Vagina (tissue), 2 donors: ENCODE data around the gene NRBP1. TPM values are rescaled to one million over a fixed set of nuclear protein-coding genes. Genes with fewer than 3 reads are reported as not detected.
A peak's percentile ranks its signal among the peaks of the same experiment; 100 is the strongest.

Experiments
- DNase-seq, 2 donors: peaks; one replicate each; pipeline ENCODE4 v3.0.0-alpha.2; 2017; ENCODE audit errors: extremely low spot score in 2 of 2
- H3K27ac ChIP-seq: fragments of 200-600 bp; sonication (generic); one replicate; pipeline ENCODE4 v1.5.1; 2019
- H3K27me3 ChIP-seq: fragments of 200-600 bp; sonication (generic); one replicate; pipeline ENCODE4 v1.5.1; 2019
- H3K36me3 ChIP-seq, 2 donors: fragments of 200-600 bp; sonication (generic); one replicate each; pipeline ENCODE4 v1.5.1; 2017 to 2019
- H3K4me1 ChIP-seq: fragments of 200-600 bp; sonication (generic); one replicate; pipeline ENCODE4 v1.5.1; 2019
- H3K4me3 ChIP-seq, 2 donors: fragments of 200-600 bp; sonication (generic); 1 replicate in 1 of 2; 2 replicates in 1 of 2; pipeline ENCODE4 v1.5.1; 2016 to 2019
- H3K9me3 ChIP-seq: fragments of 200-600 bp; sonication (generic); one replicate; pipeline ENCODE4 v1.5.1; 2019
- POLR2A ChIP-seq, 2 donors: fragments of 450-650 bp; IDR thresholded peaks; one replicate each; pipeline ENCODE4 v1.6.1; 2017; ENCODE audit warnings: antibody characterized with exemption in 2 of 2, mild to moderate bottlenecking in 2 of 2, moderate library complexity in 2 of 2
- POLR2AphosphoS5 ChIP-seq, 2 donors: sonication (generic); formaldehyde crosslinking; IDR thresholded peaks; one replicate each; pipeline ENCODE4 v1.9.0; 2017; ENCODE audit warnings: antibody characterized with exemption in 2 of 2, mild to moderate bottlenecking in 2 of 2, low read depth in 1 of 2; ENCODE audit not compliant: insufficient read depth in 1 of 2
- intact Hi-C: fragments of 100-400 bp; cut with DNase I; formaldehyde crosslinking; loops from one replicate; pipeline ENCODE4 v1.15.1; 2023
- total RNA-seq: library from RNA; depleted of rRNA; stranded (reverse); fragments of >200 nt; gene quantifications from one replicate; pipeline ENCODE4 v1.2.3, GENCODE V29; 2016
- TF ChIP-seq, protein P1 (sequence below), 3 experiments: fragments of 450-650 bp in 2 of 3; fragments of 200-600 bp in 1 of 3; sonication (generic) in 1 of 3; IDR thresholded peaks; one replicate each; pipeline ENCODE4 v1.5.1; 2017 to 2019; ENCODE audit warnings: antibody characterized with exemption in 3 of 3, mild to moderate bottlenecking in 2 of 3, moderate library complexity in 2 of 3

NRBP1 gene
- total RNA-seq, 1 donor from 2014 or later: 62.6 TPM

DNA sequence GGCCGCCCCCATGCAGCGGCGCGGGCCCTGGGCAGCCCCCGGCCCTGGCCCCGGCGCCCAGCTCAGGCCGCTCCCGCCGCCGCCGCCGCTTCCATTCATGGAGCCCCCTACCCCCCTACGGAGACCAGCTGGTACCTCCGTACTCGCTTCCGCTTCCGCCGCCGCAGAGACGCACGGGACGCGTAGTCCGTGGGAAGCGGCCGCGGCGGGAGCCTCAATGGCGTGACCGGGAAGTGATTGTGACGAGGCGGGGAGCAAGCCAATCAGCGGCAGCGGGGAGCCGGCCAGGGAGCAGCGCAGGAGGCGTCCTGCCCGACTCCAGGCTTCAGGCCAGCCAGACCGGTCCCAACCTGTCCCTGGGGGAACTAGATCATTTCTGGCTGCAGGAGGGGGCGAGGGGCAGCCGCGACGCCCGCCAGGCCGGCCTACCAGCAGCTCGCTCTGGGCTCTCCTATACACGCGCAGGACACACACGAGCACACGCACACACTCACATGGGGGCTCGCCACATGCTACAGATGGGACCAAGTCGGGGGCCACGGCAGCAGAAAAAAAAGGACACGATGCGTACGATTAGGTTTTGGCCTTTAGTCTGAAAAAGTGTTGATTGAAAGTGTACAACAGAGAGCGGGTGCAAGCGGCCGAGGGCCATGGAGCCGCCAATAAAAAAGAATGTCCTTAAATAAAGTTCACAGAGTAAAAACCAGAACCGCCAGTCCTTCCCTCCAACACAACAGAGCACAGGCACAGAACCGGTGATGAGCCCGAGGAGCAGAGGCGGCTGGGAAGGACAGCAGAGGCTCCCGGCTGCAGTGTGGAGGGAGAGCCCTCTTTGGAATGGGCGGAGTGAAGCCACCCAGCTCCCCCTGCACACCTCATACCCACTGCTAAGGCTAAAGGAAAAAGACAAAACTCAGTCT lies 47.5 kb upstream of the NRBP1 start, which contains the start of gene ZNF513:
TSS of gene ZNF513 (minus strand) at position 109 of the 920 bp plus-strand sequence. CDS start 208 bp downstream, outside the sequence.
- intact Hi-C loops: no loop called here
- TF ChIP-seq POLR2AphosphoS5 (IDR thresholded peaks at IDR 0.05; ENCODE audit: insufficient read depth in 1 of 2, low read depth in 1 of 2) (peak; percentile 83 to 96), POLR2A (IDR thresholded peaks at IDR 0.05) (peak in 1 of 2 donors; percentile 6)
- TF ChIP-seq, protein P1, sequence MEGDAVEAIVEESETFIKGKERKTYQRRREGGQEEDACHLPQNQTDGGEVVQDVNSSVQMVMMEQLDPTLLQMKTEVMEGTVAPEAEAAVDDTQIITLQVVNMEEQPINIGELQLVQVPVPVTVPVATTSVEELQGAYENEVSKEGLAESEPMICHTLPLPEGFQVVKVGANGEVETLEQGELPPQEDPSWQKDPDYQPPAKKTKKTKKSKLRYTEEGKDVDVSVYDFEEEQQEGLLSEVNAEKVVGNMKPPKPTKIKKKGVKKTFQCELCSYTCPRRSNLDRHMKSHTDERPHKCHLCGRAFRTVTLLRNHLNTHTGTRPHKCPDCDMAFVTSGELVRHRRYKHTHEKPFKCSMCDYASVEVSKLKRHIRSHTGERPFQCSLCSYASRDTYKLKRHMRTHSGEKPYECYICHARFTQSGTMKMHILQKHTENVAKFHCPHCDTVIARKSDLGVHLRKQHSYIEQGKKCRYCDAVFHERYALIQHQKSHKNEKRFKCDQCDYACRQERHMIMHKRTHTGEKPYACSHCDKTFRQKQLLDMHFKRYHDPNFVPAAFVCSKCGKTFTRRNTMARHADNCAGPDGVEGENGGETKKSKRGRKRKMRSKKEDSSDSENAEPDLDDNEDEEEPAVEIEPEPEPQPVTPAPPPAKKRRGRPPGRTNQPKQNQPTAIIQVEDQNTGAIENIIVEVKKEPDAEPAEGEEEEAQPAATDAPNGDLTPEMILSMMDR (IDR thresholded peaks at IDR 0.05): no peak
- Histone ChIP-seq H3K4me1 (peaks cover 20% of the 10 kb centered on the region), H3K36me3 (peaks cover 0 to 64% of the 10 kb centered on the region in 2 donors), H3K4me3 (peak within 1 kb of the TSS; percentile 77 to 84), H3K27ac (peak within 1 kb of the TSS; percentile 89), H3K9me3 (no peaks in the 10 kb centered on the region), H3K27me3 (no peaks in the 10 kb centered on the region)
- peak in 1 of 2 donors; percentile 96 for DNase-seq

DNA sequence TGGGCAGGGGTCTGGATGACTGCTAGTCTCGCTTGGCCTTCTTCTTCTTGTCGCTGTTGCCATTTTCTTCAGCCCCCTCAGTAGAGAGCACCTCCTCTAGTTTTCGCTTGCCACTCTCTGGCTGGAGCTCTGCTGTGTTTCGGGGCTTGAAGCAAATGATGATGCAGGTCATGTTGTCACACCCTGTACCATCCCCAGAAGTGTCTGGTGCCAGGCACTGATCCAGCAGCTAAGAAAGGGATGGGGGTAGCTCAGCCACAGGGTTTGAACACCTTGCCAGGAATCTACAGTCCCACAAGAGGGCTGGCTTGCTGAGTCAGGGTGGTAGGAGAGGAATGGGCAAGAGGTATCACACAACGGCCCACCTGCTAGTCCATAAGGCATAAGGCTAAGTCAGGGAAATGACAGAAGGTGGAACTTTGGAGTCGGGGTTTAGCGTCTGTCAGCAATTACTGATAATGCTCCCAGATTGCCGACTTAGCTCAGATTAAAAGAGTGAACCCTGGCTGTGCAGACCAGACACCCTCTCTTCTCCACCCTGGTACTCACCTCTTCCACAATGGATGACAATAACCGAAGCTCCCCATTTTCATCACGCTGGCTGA lies 46.8 kb upstream of the NRBP1 start:
- intact Hi-C loops: no loop called here
- Histone ChIP-seq H3K4me3 (no peak overlapping the region), H3K36me3 (peaks cover 0 to 62% of the 10 kb centered on the region in 2 donors), H3K27me3 (no peaks in the 10 kb centered on the region), H3K27ac (peak overlapping the region; percentile 89), H3K4me1 (peaks cover 20% of the 10 kb centered on the region), H3K9me3 (no peaks in the 10 kb centered on the region)
- DNase-seq: no peak
- TF ChIP-seq, protein P1 (IDR thresholded peaks at IDR 0.05): no peak
- TF ChIP-seq POLR2AphosphoS5 (IDR thresholded peaks at IDR 0.05; ENCODE audit: insufficient read depth in 1 of 2, low read depth in 1 of 2) (no peak), POLR2A (IDR thresholded peaks at IDR 0.05) (no peak)

DNA sequence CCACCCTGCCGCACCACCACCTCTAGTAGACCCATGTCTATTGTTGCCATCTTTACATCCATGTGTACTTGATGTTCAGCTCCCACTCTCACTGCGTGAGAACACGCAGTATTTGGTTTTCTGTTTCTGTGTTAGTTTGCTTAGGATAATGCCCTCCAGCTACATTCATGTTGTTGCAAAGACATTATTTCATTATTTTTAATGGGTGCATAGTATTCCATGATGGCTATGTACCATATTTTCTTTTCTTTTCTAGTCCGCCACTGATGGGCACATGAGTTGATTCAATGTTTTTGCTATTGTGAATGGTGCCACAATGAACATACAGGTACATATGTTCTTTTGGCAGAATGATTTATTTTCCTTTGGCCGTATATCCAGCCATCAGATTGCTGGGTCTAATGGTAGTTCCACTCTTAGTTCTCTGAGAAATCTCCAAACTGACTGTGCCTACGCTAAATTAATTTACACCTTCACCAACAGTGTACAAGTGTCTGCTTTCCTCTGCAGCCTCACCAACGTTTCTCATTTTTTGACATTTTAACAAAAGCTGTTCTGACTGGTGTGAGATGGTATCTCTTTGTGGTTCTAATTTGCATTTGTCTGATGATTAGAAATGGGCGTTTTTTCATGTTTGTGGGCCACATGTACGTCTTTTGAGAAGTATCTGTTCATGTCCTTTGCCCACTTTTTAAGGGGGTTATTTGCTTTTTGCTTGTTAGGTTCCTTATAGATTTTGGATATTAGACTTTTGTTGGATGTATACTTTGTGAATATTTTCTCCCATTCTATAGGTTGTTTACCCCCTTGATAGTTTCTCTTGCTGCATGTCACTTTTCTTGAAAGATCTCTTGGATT lies 37.4 kb upstream of the NRBP1 start:
- intact Hi-C loops: no loop called here
- H3K9me3 ChIP-seq: no peaks in the 10 kb centered on the region
- H3K27ac ChIP-seq: no peak overlapping the region
- no peaks in the 10 kb centered on the region for H3K4me1 ChIP-seq
- no peak overlapping the region for H3K4me3 ChIP-seq
- TF ChIP-seq POLR2A (IDR thresholded peaks at IDR 0.05) (no peak), POLR2AphosphoS5 (IDR thresholded peaks at IDR 0.05; ENCODE audit: insufficient read depth in 1 of 2, low read depth in 1 of 2) (no peak)
- TF ChIP-seq, protein P1 (IDR thresholded peaks at IDR 0.05): no peak
- H3K36me3 ChIP-seq: peaks cover 0 to 6% of the 10 kb centered on the region in 2 donors
- no peaks in the 10 kb centered on the region for H3K27me3 ChIP-seq
- no peak for DNase-seq

DNA sequence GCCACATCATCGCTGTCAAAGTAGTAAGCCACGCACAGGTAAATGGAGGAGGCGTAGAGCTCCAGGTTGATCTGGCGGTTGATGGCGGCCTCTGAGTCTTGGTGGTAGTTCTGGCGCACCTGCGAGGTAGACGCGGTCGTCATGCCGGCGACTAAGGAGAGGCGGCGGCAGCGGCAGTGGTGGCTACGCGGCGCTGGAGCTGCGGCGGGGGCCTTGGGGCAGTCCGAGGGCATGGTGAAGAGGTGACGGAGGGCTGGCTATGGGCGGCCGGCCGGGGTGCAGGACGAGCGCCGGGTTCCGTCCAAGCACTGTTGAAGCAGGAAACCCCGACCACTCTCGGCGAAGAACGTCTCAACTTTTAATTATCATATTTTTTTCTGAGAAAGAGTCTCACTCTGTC lies 35.2 kb upstream of the NRBP1 start:
- DNase-seq: no peak
- Histone ChIP-seq H3K27ac (no peak overlapping the region), H3K4me3 (no peak overlapping the region), H3K36me3 (no peaks in the 10 kb centered on the region), H3K4me1 (no peaks in the 10 kb centered on the region), H3K27me3 (no peaks in the 10 kb centered on the region), H3K9me3 (no peaks in the 10 kb centered on the region)
- intact Hi-C loops: no loop called here
- TF ChIP-seq POLR2AphosphoS5 (IDR thresholded peaks at IDR 0.05; ENCODE audit: insufficient read depth in 1 of 2, low read depth in 1 of 2) (no peak), POLR2A (IDR thresholded peaks at IDR 0.05) (no peak)
- TF ChIP-seq, protein P1 (IDR thresholded peaks at IDR 0.05): no peak
